HFFc6 (cell line): ENCODE measurements around the gene GIGYF2. TPM values are rescaled to one million over a fixed set of nuclear protein-coding genes. Genes with fewer than 3 reads are reported as not detected.

Experiments
- DNase-seq: peaks from one replicate; pipeline ENCODE4 v3.0.0-alpha.2; 2018
- H3K27ac Mint-ChIP-seq: 2 replicates; pipeline ENCODE4 v1.8.0; 2020; ENCODE audit warnings: mild to moderate bottlenecking, mixed read lengths
- H3K27me3 Mint-ChIP-seq: 2 replicates; pipeline ENCODE4 v1.8.0; 2021; ENCODE audit warnings: mild to moderate bottlenecking, moderate library complexity, mixed read lengths; ENCODE audit not compliant: insufficient read depth
- H3K36me3 Mint-ChIP-seq: 2 replicates; pipeline ENCODE4 v1.8.0; 2021; ENCODE audit warnings: low read depth, mixed read lengths
- H3K4me1 Mint-ChIP-seq: 2 replicates; pipeline ENCODE4 v1.8.0; 2020; ENCODE audit warnings: low read depth, mixed read lengths
- H3K4me3 Mint-ChIP-seq: 2 replicates; pipeline ENCODE4 v1.8.0; 2020; ENCODE audit warnings: mild to moderate bottlenecking, moderate library complexity, mixed read lengths
- H3K9me3 Mint-ChIP-seq: 2 replicates; pipeline ENCODE4 v1.8.0; 2020; ENCODE audit warnings: mild to moderate bottlenecking, mixed read lengths
- CTCF ChIP-seq: fragments of 200-600 bp; sonication (generic); IDR thresholded peaks from 2 replicates; pipeline ENCODE4 v1.5.0; 2021; ENCODE audit warnings: antibody characterized with exemption, mild to moderate bottlenecking
- total RNA-seq, 6 experiments: library from RNA; stranded (reverse); fragmentation: NEBNext Ultra II Directional; extraction: Animal tissue kit (Norgen Biotek cat#: 25700); gene quantifications; 2 replicates in 1 of 6; 3 replicates in 5 of 6; pipeline ENCODE4 v1.2.3, GENCODE V29; 2021

Gene GIGYF2
- total RNA-seq, 6 experiments from 2014 or later, result 36.9 to 44.6 (median 42.3) TPM

- H3K4me1 Mint-ChIP-seq, result no peaks in the 10 kb centered on the region
- H3K27me3 Mint-ChIP-seq, result no peaks in the 10 kb centered on the region
- peaks cover 36% of the 10 kb centered on the region for H3K36me3 Mint-ChIP-seq
- DNase-seq, result no peak
- H3K27ac Mint-ChIP-seq, result no peak overlapping the region
- H3K4me3 Mint-ChIP-seq, result no peak overlapping the region
- TF ChIP-seq CTCF, result no peak
- no peaks in the 10 kb centered on the region for H3K9me3 Mint-ChIP-seq
Measured at GRCh38 chr2:232794981-232795380, 97.8 kb downstream of the GIGYF2 start.

GRCh38 chr2:232795920-232796319, 98.8 kb downstream of the GIGYF2 start:
- Mint-ChIP-seq H3K36me3 (peaks cover 35% of the 10 kb centered on the region), H3K27me3 (no peaks in the 10 kb centered on the region), H3K9me3 (no peaks in the 10 kb centered on the region), H3K4me3 (no peak overlapping the region), H3K27ac (no peak overlapping the region), H3K4me1 (no peaks in the 10 kb centered on the region)
- TF ChIP-seq CTCF, result no peak
- DNase-seq, result no peak

GRCh38 chr2:232798187-232798586, 101.1 kb downstream of the GIGYF2 start:
- H3K4me3 Mint-ChIP-seq, result no peak overlapping the region
- no peaks in the 10 kb centered on the region for H3K4me1 Mint-ChIP-seq
- no peak for TF ChIP-seq CTCF
- no peak overlapping the region for H3K27ac Mint-ChIP-seq
- peaks cover 11% of the 10 kb centered on the region for H3K9me3 Mint-ChIP-seq
- no peaks in the 10 kb centered on the region for H3K27me3 Mint-ChIP-seq
- no peak for DNase-seq
- H3K36me3 Mint-ChIP-seq, result peaks cover 45% of the 10 kb centered on the region

- Mint-ChIP-seq H3K36me3 (peaks cover 43% of the 10 kb centered on the region), H3K4me3 (no peak overlapping the region), H3K4me1 (no peaks in the 10 kb centered on the region), H3K27ac (no peak overlapping the region), H3K27me3 (no peaks in the 10 kb centered on the region), H3K9me3 (peaks cover 11% of the 10 kb centered on the region)
- no peak for DNase-seq
- TF ChIP-seq CTCF, result no peak
Measured at GRCh38 chr2:232800166-232800565, 103.0 kb downstream of the GIGYF2 start.

- Mint-ChIP-seq H3K4me3 (no peak overlapping the region), H3K4me1 (no peaks in the 10 kb centered on the region), H3K27ac (no peak overlapping the region), H3K27me3 (no peaks in the 10 kb centered on the region; the same call in 1 of the 2 replicates), H3K9me3 (peaks cover 11% of the 10 kb centered on the region), H3K36me3 (peaks cover 37% of the 10 kb centered on the region)
- no peak for TF ChIP-seq CTCF
- DNase-seq, result no peak
Measured at GRCh38 chr2:232802091-232802490, 105.0 kb downstream of the GIGYF2 start.
